Measurements from ENCODE around the gene KEL.

DNA sequence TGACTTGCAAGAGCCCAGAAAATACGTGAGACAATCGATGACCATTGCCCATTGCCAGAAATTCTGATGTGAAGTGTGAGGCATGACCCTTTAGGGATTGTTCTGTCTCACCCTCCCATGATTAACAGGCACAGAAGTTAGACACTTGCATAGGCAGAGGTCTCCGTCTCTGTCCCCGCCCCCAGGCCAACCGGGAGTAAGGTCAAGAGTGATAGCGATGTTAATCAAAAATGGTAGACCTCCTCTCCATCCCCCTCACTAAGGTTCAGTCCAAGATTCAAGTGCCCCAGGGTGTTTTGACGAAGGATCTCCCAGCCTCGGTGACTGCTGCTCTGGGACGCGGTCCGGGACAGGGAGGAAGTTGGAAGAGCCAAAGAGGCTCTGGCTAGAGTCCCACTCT lies 53.9 kb downstream of the KEL start:
- no peak for TF ChIP-seq POLR2AphosphoS5 (IDR thresholded peaks at IDR 0.05; ENCODE audit: low read depth, low read length)
- no peak for TF ChIP-seq REST (IDR thresholded peaks at IDR 0.05; ENCODE audit: insufficient read depth in 1 of 2, low read depth in 2 of 2, low read length in 2 of 2)
